ENCODE results near the gene THOP1. TPM values are rescaled to one million over a fixed set of nuclear protein-coding genes. Genes with fewer than 3 reads are reported as not detected.

Gene THOP1
- total RNA-seq, 4 donors from 2014 or later: 31.6 to 55.0 (median 41.4) TPM

DNA sequence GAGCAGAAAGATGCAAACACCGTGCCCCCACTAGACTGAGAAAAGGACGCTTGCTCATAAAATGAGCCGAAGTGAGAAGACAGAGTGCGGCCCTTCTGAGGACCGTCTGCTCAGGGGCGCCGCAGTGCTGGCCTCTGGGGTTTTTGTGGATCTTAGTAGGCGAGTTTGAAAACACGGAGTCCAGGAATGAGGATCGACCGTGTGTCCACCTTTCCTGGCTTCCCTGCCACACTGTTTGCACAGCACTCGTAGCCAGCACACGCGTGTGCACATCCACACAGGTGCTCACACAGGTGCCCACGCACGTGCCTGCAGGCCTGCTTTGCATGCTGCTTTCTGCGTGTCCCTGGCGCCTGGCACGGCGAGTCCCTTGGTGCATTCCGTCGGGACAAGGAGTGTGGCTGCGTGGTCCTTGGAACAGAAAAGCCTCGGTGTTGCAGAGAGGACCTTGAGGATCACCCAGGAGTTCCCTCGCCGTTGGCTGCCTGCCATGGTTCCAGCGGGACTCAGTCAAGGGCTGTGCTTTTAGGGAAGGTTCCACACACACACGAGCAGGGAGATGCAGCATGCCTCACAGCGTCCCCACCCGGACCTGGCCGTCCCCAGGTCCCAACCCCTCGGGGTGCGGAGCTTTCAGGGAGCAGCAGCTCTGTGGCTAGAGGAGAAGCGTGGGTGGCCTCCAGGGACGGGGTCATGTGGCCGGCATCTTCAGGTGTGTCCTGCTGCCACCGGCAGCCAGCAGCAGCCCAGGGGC, 24.3 kb downstream of the THOP1 start:
- Histone ChIP-seq H3K36me3 (peaks cover 67% of the 10 kb centered on the region), H3K27me3 (no peaks in the 10 kb centered on the region), H3K4me3 (no peak overlapping the region), H3K9me3 (no peaks in the 10 kb centered on the region), H3K4me1 (no peaks in the 10 kb centered on the region), H3K27ac (no peak overlapping the region)
- DNase-seq (ENCODE audit: low spot score in 2 of 2): no peak
- WGBS: 87% methylated on average over 21 of the region's 37 CpGs
- TF ChIP-seq EP300 (IDR thresholded peaks at IDR 0.05): no peak
- TF ChIP-seq CTCF (IDR thresholded peaks at IDR 0.05): no peak
- no peak for TF ChIP-seq POLR2A (IDR thresholded peaks at IDR 0.05)
- no peak for TF ChIP-seq POLR2AphosphoS5 (IDR thresholded peaks at IDR 0.05)

- WGBS: 97% methylated on average over 17 of the region's 58 CpGs
- Histone ChIP-seq H3K36me3 (peaks cover 58% of the 10 kb centered on the region), H3K27me3 (no peaks in the 10 kb centered on the region), H3K4me3 (no peak overlapping the region), H3K9me3 (no peaks in the 10 kb centered on the region), H3K4me1 (no peaks in the 10 kb centered on the region), H3K27ac (no peak overlapping the region)
- TF ChIP-seq POLR2AphosphoS5 (IDR thresholded peaks at IDR 0.05): no peak
- no peak for TF ChIP-seq POLR2A (IDR thresholded peaks at IDR 0.05)
- no peak for TF ChIP-seq CTCF (IDR thresholded peaks at IDR 0.05)
- no peak for TF ChIP-seq EP300 (IDR thresholded peaks at IDR 0.05)
- DNase-seq (ENCODE audit: low spot score in 2 of 2): no peak
Observed at GRCh38 chr19:2810141-2811091, 25.1 kb downstream of the THOP1 start.

DNA sequence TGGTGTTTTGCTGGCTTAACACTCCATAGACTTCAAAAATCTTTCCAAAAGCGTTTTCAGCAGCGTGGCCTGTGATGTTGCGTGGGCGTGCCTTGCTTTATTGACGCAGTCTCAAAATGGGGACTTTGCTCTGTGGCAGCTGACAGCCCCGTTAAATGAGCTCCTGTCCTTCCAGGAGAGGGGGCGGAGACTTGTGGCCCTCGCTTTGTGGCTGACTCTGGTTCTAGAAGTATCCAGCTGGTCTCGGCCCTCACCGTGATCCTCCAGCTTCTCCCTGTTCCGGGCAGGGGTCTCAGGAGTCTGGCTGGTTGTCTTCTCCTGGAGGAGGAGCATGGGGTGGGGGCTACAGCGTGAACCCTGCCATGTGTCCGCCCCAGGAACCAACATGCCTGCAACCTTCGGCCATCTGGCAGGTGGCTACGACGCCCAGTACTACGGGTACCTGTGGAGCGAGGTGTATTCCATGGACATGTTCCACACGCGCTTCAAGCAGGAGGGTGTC, 26.0 kb downstream of the THOP1 start:
- Histone ChIP-seq H3K9me3 (no peaks in the 10 kb centered on the region), H3K27me3 (no peaks in the 10 kb centered on the region), H3K4me3 (no peak overlapping the region), H3K27ac (no peak overlapping the region), H3K36me3 (peaks cover 56% of the 10 kb centered on the region), H3K4me1 (no peaks in the 10 kb centered on the region)
- TF ChIP-seq POLR2A (IDR thresholded peaks at IDR 0.05) (no peak), POLR2AphosphoS5 (IDR thresholded peaks at IDR 0.05) (no peak), EP300 (IDR thresholded peaks at IDR 0.05) (no peak), CTCF (IDR thresholded peaks at IDR 0.05) (no peak)
- DNase-seq (ENCODE audit: low spot score in 2 of 2): no peak
- WGBS: 98% methylated on average over 16 of the region's 20 CpGs

GRCh38 chr19:2811735-2812413, 26.6 kb downstream of the THOP1 start:
- Histone ChIP-seq H3K9me3 (no peaks in the 10 kb centered on the region), H3K4me3 (no peak overlapping the region), H3K4me1 (no peaks in the 10 kb centered on the region), H3K27ac (no peak overlapping the region), H3K27me3 (no peaks in the 10 kb centered on the region), H3K36me3 (peaks cover 54% of the 10 kb centered on the region)
- TF ChIP-seq POLR2A (IDR thresholded peaks at IDR 0.05) (no peak), EP300 (IDR thresholded peaks at IDR 0.05) (no peak), POLR2AphosphoS5 (IDR thresholded peaks at IDR 0.05) (no peak), CTCF (IDR thresholded peaks at IDR 0.05) (no peak)
- 89% methylated on average over 21 of the region's 34 CpGs for WGBS
- no peak for DNase-seq (ENCODE audit: low spot score in 2 of 2)
